ENCODE measurements around the gene TMEM143.

- no peak for TF ChIP-seq CTCF (IDR thresholded peaks at IDR 0.05; ENCODE audit: borderline replicate concordance, extremely low read depth, low read length, poor library complexity, severe bottlenecking)
- no peak for TF ChIP-seq EZH2 (IDR thresholded peaks at IDR 0.05; ENCODE audit: borderline replicate concordance, low read depth, low read length, severe bottlenecking)
Measured at GRCh38 chr19:48311384-48311783, 52.4 kb downstream of the TMEM143 start.

All from DND-41 (cell line).